Tibial artery (tissue), 4 donors: ENCODE data around the gene TPTE2.
"Not testable (repeated sequence)": the region's sequence is repeated elsewhere in the genome, so short reads cannot be mapped to it uniquely, and the experiment has no call there.

ENCODE experiments used
- DNase-seq, 2 donors: peaks; one replicate each; pipeline ENCODE4 v3.0.0-alpha.2; 2019
- H3K27ac ChIP-seq, 2 donors: fragments of 200-600 bp; sonication (generic) in 1 of 2; 1 replicate in 1 of 2; 2 replicates in 1 of 2; pipeline ENCODE4 v1.5.1; 2018 to 2019; ENCODE audit warnings: mild to moderate bottlenecking in 1 of 2
- H3K27me3 ChIP-seq, 2 donors: fragments of 200-600 bp; sonication (generic) in 1 of 2; one replicate each; pipeline versions ENCODE4 v1.5.1 to v1.6.0; 2016 to 2019
- H3K36me3 ChIP-seq, 3 donors: fragments of 200-600 bp; sonication (generic) in 2 of 3; one replicate each; pipeline ENCODE4 v1.5.1; 2016 to 2019; ENCODE audit warnings: mild to moderate bottlenecking in 2 of 3
- H3K4me1 ChIP-seq, 4 donors: fragments of 200-600 bp; sonication (generic) in 2 of 4; 1 replicate in 3 of 4; 2 replicates in 1 of 4; pipeline ENCODE4 v1.5.1; 2016 to 2019
- H3K4me3 ChIP-seq, 2 donors: fragments of 200-600 bp; sonication (generic) in 1 of 2; 1 replicate in 1 of 2; 2 replicates in 1 of 2; pipeline ENCODE4 v1.5.1; 2018 to 2019; ENCODE audit warnings: mild to moderate bottlenecking in 2 of 2
- H3K9me3 ChIP-seq, 3 donors: fragments of 200-600 bp; sonication (generic) in 1 of 3; one replicate each; pipeline ENCODE4 v1.5.1; 2016 to 2019
- CTCF ChIP-seq, 2 experiments: fragments of 200-600 bp in 1 of 2; fragments of 450-650 bp in 1 of 2; IDR thresholded peaks; one replicate each; pipeline ENCODE4 v1.5.1; 2017 to 2019; ENCODE audit warnings: antibody characterized with exemption in 2 of 2, mild to moderate bottlenecking in 1 of 2, moderate library complexity in 1 of 2
- intact Hi-C: fragments of 100-400 bp; cut with DNase I; formaldehyde crosslinking; loops from one replicate; pipeline ENCODE4 v1.15.0; 2023; ENCODE audit warnings: low total_unique reads

Gene TPTE2

GRCh38 chr13:19561127-19561582 is at the start of gene TPTE2:
Gene TPTE2 (minus strand): TSS chr13:19561532. CDS start chr13:19503234, 58,298 bp downstream.
- H3K4me3 ChIP-seq, intact Hi-C loops, H3K4me1 ChIP-seq, H3K9me3 ChIP-seq, H3K27ac ChIP-seq, DNase-seq, H3K36me3 ChIP-seq, H3K27me3 ChIP-seq: not testable (repeated sequence)

- no peak for DNase-seq
- peaks cover 0 to 7% of the 10 kb centered on the region in 2 donors for H3K27me3 ChIP-seq
- no peak overlapping the region for H3K4me3 ChIP-seq
- peaks cover 0 to 3% (median 2%) of the 10 kb centered on the region in 4 donors for H3K4me1 ChIP-seq
- H3K36me3 ChIP-seq: no peaks in the 10 kb centered on the region
- intact Hi-C loops: no loop called here
- no peak for TF ChIP-seq CTCF (IDR thresholded peaks at IDR 0.05)
- H3K9me3 ChIP-seq: no peaks in the 10 kb centered on the region
- H3K27ac ChIP-seq: no peak overlapping the region
These were observed 46.3 kb upstream of the TPTE2 start for GRCh38 chr13:19607523-19608078.

GRCh38 chr13:19606737-19607136 is 45.4 kb upstream of the TPTE2 start:
- Histone ChIP-seq H3K4me3 (no peak overlapping the region), H3K27me3 (peaks cover 0 to 11% of the 10 kb centered on the region in 2 donors), H3K9me3 (no peaks in the 10 kb centered on the region), H3K27ac (no peak overlapping the region), H3K36me3 (no peaks in the 10 kb centered on the region), H3K4me1 (peaks cover 0 to 12% (median 7%) of the 10 kb centered on the region in 4 donors)
- DNase-seq: no peak
- intact Hi-C loops: no loop called here
- no peak for TF ChIP-seq CTCF (IDR thresholded peaks at IDR 0.05)

GRCh38 chr13:19606152-19606551 is 44.8 kb upstream of the TPTE2 start:
- no peak for TF ChIP-seq CTCF (IDR thresholded peaks at IDR 0.05)
- Histone ChIP-seq H3K4me3 (no peak overlapping the region), H3K27ac (no peak overlapping the region), H3K27me3 (peaks cover 0 to 15% of the 10 kb centered on the region in 2 donors), H3K9me3 (no peaks in the 10 kb centered on the region), H3K36me3 (no peaks in the 10 kb centered on the region), H3K4me1 (peaks cover 0 to 15% (median 10%) of the 10 kb centered on the region in 4 donors)
- DNase-seq: no peak
- intact Hi-C loops: no loop called here

- DNase-seq: no peak
- peaks cover 0 to 15% (median 10%) of the 10 kb centered on the region in 4 donors for H3K4me1 ChIP-seq
- H3K9me3 ChIP-seq: no peaks in the 10 kb centered on the region
- peaks cover 0 to 15% of the 10 kb centered on the region in 2 donors for H3K27me3 ChIP-seq
- H3K27ac ChIP-seq: no peak overlapping the region
- intact Hi-C loops: no loop called here
- H3K36me3 ChIP-seq: no peaks in the 10 kb centered on the region
- no peak for TF ChIP-seq CTCF (IDR thresholded peaks at IDR 0.05)
- no peak overlapping the region for H3K4me3 ChIP-seq
These were observed 44.0 kb upstream of the TPTE2 start for GRCh38 chr13:19605161-19605955.

GRCh38 chr13:19604306-19604705 is 43.0 kb upstream of the TPTE2 start:
- H3K27ac ChIP-seq: no peak overlapping the region
- DNase-seq: no peak
- H3K36me3 ChIP-seq: no peaks in the 10 kb centered on the region
- H3K9me3 ChIP-seq: no peaks in the 10 kb centered on the region
- peaks cover 0 to 15% (median 10%) of the 10 kb centered on the region in 4 donors for H3K4me1 ChIP-seq
- H3K27me3 ChIP-seq: peaks cover 0 to 16% of the 10 kb centered on the region in 2 donors
- no peak for TF ChIP-seq CTCF (IDR thresholded peaks at IDR 0.05)
- H3K4me3 ChIP-seq: no peak overlapping the region
- intact Hi-C loops: no loop called here
